HG03045 (cell line): Measurements from ENCODE around the gene NT5C3A.
"Not testable (repeated sequence)": the region's sequence is repeated elsewhere in the genome, so short reads cannot be mapped to it uniquely, and the experiment has no call there.

Experiments
- ATAC-seq: cut with Tn5 transposase; IDR thresholded peaks from one replicate; pipeline ENCODE4 v1.9.1; 2021; ENCODE audit warnings: mild to moderate bottlenecking, moderate library complexity; ENCODE audit not compliant: unreplicated experiment

NT5C3A gene

DNA sequence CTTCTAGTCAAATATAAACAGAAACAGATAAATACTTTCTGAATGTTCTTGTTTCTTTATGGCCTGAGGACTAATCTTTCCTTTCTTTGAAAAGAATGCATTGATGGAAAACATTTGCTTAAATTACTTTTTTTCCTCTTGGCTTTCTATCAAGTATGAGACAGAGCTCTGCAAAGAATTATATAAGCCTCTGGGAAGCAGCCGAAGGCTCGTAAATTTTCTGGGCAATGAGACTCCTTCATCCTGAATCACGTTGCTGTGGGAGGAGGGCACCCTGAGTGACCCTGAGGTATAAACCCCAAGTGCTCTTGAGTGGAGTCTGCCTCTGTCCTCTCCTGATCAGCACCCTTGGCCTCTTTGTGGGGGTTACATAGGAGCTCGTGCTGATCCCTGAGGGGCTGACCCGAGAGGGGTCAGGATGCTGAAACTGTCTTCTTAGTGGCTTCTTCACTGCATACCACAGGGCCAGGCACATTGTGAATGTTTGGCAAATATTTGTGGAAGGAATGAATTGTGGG is 71.4 kb downstream of the NT5C3A start:
- ATAC-seq = not testable (repeated sequence)

DNA sequence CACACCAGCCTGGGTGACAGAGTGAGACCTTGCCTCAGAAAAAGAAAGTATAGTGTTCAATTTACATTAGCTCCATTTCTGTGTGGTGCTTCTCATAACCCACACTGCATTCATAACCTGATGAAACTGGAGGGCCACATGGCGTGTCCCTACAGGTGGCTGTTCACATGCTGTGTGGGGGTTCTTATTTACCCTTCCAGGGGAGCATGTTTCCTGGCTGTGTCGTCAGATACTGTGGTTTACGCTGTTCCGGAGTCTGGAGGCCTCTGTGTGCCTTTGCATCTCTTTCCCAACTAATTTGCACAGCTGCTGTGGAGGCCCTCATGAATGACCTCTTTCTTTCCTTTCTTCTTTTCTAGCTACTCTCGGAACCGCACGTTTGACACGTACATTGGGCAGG is 74.4 kb downstream of the NT5C3A start:
- ATAC-seq = peak; percentile 85

DNA sequence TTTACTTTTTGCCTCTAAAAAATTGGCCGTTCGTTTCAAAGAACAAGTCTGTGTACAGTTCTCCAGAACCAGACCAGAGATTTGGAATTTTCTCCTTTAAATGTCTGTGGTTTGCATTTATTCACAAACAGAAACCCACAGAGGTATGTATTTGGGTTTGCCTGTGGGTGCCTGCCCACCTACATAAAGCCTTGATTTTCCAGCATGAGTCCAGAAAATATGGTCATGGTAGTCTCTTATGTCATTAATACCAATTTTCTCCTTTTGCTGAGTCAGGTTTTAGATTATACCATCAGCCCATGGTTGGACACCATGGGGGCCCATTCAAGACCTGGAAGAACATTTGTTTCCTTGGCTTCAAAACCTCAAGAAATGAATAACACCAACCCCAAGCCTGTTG is 82.7 kb downstream of the NT5C3A start:
- ATAC-seq = not testable (repeated sequence)

DNA sequence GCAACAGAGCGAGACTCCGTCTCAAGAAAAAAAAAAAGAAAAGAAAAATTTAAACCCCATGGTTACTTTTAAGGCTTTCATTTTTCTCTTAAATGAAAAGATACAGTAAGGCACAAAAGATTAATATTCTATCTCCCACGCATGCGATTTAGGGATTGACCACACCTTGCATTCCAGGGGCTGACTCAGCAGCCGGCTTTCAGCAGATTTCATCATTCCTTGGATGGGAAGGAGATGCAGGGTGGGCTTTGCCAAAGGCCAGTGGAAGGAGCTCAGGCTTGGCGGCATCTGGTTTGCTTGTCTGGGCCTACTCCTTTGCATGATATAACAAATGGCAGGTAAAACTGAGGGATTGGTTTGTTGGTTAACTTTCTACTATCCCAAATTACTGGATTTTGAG is 83.3 kb downstream of the NT5C3A start:
- not testable (repeated sequence) for ATAC-seq

DNA sequence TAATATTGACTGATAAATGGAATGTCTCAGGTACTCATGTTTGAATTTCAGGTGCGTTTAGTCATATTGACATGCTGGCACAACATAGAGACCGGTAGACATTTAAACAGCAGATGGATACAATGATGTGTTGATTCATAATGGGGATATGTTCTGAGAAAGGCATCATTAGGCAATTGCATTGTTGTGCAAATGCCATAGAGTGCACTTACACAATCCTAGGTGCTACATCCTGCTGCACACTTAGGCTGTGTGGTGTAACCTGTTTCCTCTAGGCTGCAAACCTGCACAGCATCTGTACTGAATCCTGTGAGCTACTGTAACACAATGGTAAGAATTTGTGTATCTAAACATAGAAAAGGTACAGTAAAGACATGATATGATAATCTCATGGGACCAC is 85.4 kb downstream of the NT5C3A start:
- ATAC-seq = not testable (repeated sequence)

DNA sequence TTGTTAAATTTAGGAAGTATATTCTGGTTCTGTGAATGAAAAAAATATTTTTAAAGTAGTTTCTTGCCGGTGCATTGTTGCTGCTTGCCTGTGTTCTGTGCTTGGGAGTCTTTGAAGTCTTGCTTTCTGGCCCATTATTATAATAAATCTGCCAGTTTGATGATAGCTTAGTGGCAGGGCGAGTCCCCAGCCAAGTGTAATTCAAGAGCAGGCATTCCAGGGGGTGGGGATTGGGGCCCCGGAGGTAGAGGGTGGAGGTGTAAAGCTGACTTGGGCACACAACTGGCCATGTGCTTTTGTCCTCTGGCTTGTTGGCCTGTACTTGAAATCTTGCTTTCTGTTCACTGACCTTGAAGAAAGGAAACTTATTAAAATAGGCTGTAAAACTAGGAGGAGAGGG is 90.6 kb downstream of the NT5C3A start:
- not testable (repeated sequence) for ATAC-seq

DNA sequence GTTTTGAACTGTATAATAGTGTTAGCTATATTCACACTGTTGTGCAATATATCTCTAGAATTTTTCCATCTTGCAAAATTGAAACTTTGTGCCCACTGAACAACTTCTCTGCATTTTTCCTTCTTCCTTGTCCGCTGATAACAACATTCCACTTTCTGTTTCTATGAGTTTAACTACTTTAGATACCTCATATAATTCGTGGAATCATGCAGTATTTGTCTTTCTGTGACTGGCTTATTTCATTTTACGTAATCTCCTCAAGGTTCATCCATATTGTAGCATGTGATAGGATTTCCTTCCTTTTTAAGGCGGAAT is 95.4 kb downstream of the NT5C3A start:
- not testable (repeated sequence) for ATAC-seq

DNA sequence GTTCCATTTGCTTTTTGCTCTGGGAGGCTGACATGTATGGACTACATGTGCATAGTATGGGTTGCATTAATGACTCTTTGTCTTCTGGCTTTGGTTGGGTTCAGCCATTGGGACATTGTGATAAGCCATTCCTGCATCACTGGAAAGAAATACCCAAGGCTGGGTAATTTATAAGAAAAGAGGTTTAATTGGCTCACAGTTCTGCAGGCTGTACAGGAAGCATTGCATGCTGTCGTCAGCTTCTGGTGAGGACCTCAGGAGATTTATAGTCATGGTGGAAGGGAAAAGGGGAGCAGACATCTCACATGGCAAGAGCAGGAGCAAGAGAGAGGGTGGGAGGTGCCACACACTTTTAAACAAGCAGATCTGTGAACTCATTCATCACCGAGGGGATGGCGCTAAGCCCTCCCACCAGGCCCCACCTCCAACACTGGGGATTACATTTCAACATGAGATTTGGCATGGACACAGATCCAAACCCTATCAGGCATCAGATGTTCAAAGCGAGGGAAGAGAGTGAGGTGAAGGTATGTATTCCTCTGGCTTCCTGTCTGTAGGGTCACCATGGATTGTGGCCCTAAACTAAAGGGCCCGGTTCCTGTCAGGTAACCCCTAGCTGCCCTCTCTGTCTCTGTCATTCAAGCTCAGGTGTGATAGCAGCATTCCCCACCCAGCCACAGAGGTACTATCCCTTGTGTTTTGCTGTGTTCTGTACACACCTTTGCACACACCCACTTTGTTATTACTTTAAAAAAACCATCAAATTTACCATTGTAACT is 95.9 kb downstream of the NT5C3A start:
- ATAC-seq = not testable (repeated sequence)

DNA sequence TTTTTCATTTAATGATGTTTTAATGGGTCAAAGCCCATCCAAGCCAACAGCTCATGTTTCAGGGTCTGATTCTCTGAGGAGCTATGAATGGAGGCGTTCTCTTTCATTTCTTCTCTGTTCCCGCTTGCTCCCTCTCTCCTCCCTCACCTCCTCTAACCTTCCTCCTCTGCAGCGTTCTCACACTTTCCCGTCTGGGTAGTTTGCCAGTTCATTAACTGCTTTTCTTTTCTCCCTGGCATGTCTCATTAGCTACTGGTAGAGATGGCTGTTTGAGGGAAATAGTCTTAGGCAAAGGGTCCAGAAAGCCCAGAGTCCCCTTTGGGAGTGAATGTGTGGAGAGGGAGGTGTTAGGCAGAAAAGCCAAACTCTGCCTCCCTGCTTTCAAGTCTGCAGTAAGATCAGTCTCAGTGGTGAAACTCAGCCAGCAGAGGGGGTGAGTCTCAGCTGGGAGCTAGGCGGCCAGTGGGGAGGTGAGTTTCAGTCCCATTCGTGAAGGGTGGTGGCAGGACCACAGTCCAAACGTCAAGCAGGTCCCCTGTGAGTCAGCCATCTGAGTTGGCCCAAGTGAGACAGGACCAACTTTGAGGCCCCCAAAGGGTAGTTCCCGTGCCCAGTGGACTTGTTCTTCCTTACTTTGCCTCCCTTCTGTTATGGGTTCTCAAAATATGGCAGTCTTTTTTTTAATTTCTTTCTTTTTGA is 98.0 kb downstream of the NT5C3A start:
- peak; percentile 95 for ATAC-seq
